IPS-NIHi7 (cell line): ENCODE measurements around the gene OTUD4.
"Not testable (repeated sequence)": the region's sequence is repeated elsewhere in the genome, so short reads cannot be mapped to it uniquely, and the experiment has no call there.

Experiments
- DNase-seq: peaks from one replicate; pipeline ENCODE4 v3.0.0; 2012; ENCODE audit warnings: mixed read lengths; ENCODE audit errors: extremely low spot score

The OTUD4 gene

GRCh38 chr4:145179861-145180297, 510 bp downstream of the OTUD4 start:
- DNase-seq: not testable (repeated sequence)

GRCh38 chr4:145179281-145179860, 1.0 kb downstream of the OTUD4 start:
- DNase-seq: peak; percentile 30

GRCh38 chr4:145178740-145179280, 1.6 kb downstream of the OTUD4 start:
- no peak for DNase-seq

GRCh38 chr4:145177906-145178538, 2.4 kb downstream of the OTUD4 start:
- DNase-seq: no peak

- no peak for DNase-seq
These were observed 2.9 kb downstream of the OTUD4 start for GRCh38 chr4:145177511-145177905.

- no peak for DNase-seq
These were observed 3.6 kb downstream of the OTUD4 start for GRCh38 chr4:145176641-145177432.

GRCh38 chr4:145171911-145172310, 8.5 kb downstream of the OTUD4 start:
- no peak for DNase-seq

GRCh38 chr4:145170223-145170622, 10.2 kb downstream of the OTUD4 start:
- no peak for DNase-seq

- no peak for DNase-seq
These were observed 11.7 kb downstream of the OTUD4 start for GRCh38 chr4:145168581-145169187.

- no peak for DNase-seq
These were observed 12.5 kb downstream of the OTUD4 start for GRCh38 chr4:145167887-145168286.

- DNase-seq: no peak
These were observed 18.8 kb downstream of the OTUD4 start for GRCh38 chr4:145161549-145161948.

- no peak for DNase-seq
These were observed 23.4 kb downstream of the OTUD4 start for GRCh38 chr4:145156986-145157385.

GRCh38 chr4:145155268-145155870, 25.0 kb downstream of the OTUD4 start:
- no peak for DNase-seq

- no peak for DNase-seq
These were observed 25.8 kb downstream of the OTUD4 start for GRCh38 chr4:145154573-145154972.

- no peak for DNase-seq
These were observed 26.5 kb downstream of the OTUD4 start for GRCh38 chr4:145153904-145154298.

- no peak for DNase-seq
These were observed 27.0 kb downstream of the OTUD4 start for GRCh38 chr4:145153181-145153903.

- no peak for DNase-seq
These were observed 31.4 kb downstream of the OTUD4 start for GRCh38 chr4:145148980-145149379.

- DNase-seq: not testable (repeated sequence)
These were observed 44.2 kb downstream of the OTUD4 start for GRCh38 chr4:145136219-145136618.

GRCh38 chr4:145132511-145133098, 47.8 kb downstream of the OTUD4 start:
- DNase-seq: no peak

- no peak for DNase-seq
These were observed 48.5 kb downstream of the OTUD4 start for GRCh38 chr4:145131848-145132247.
